K562 (cell line): Measurements from ENCODE around the gene ABL1.

ENCODE experiments used
- EP300 ChIP-seq: IDR thresholded peaks from 2 replicates; pipeline ENCODE4 v1.6.1; 2012; ENCODE audit warnings: low read length, improper control_type of control experiment
- POLR2AphosphoS2 ChIP-seq: IDR thresholded peaks from 2 replicates; pipeline ENCODE4 v1.6.1; 2012; ENCODE audit warnings: low read length, improper control_type of control experiment
- ZNF696 ChIP-seq: fragments of 250-450 bp; sonication (Bioruptor Pico); conservative IDR thresholded peaks from 2 replicates; pipeline ENCODE4 v1.4.0; 2020; ENCODE audit warnings: mild to moderate bottlenecking, moderate library complexity
- TF ChIP-seq, protein P1 (sequence below): IDR thresholded peaks from 2 replicates; pipeline ENCODE4 v1.6.1; 2016; ENCODE audit warnings: missing genetic modification characterization, missing compliant biosample characterization
- TF ChIP-seq, protein P2 (sequence below): fragments of 450-650 bp; formaldehyde crosslinking; conservative IDR thresholded peaks from 2 replicates; pipeline ENCODE4 v1.4.0; 2022; ENCODE audit warnings: mild to moderate bottlenecking, missing genetic modification characterization
- TF ChIP-seq, protein P3 (sequence below): fragments of 250-450 bp; sonication (Bioruptor Pico); IDR thresholded peaks from 2 replicates; pipeline ENCODE4 v1.8.0; 2022; ENCODE audit warnings: inconsistent platforms
- TF ChIP-seq, protein P4 (sequence below), 2 experiments: fragments of 450-650 bp; formaldehyde crosslinking in 1 of 2; IDR thresholded peaks; 2 replicates each; pipeline versions ENCODE4 v1.4.0 to v1.6.1; 2014 to 2020; ENCODE audit warnings: mild to moderate bottlenecking in 2 of 2, borderline replicate concordance in 1 of 2, low read depth in 1 of 2
- TF ChIP-seq, protein P5 (sequence below): fragments of 250-450 bp; sonication (Bioruptor Pico); IDR thresholded peaks from 2 replicates; pipeline ENCODE4 v1.5.0; 2021

GRCh38 chr9:130920762-130921299, 85.8 kb downstream of the ABL1 start:
- TF ChIP-seq, protein P1, sequence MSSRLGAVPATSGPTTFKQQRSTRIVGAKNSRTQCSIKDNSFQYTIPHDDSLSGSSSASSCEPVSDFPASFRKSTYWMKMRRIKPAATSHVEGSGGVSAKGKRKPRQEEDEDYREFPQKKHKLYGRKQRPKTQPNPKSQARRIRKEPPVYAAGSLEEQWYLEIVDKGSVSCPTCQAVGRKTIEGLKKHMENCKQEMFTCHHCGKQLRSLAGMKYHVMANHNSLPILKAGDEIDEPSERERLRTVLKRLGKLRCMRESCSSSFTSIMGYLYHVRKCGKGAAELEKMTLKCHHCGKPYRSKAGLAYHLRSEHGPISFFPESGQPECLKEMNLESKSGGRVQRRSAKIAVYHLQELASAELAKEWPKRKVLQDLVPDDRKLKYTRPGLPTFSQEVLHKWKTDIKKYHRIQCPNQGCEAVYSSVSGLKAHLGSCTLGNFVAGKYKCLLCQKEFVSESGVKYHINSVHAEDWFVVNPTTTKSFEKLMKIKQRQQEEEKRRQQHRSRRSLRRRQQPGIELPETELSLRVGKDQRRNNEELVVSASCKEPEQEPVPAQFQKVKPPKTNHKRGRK (tag): no peak
- TF ChIP-seq, protein P2, sequence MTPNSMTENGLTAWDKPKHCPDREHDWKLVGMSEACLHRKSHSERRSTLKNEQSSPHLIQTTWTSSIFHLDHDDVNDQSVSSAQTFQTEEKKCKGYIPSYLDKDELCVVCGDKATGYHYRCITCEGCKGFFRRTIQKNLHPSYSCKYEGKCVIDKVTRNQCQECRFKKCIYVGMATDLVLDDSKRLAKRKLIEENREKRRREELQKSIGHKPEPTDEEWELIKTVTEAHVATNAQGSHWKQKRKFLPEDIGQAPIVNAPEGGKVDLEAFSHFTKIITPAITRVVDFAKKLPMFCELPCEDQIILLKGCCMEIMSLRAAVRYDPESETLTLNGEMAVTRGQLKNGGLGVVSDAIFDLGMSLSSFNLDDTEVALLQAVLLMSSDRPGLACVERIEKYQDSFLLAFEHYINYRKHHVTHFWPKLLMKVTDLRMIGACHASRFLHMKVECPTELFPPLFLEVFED (CRISPR knock-in tag): no peak
- no peak for TF ChIP-seq ZNF696 (CRISPR knock-in tag)
- TF ChIP-seq, protein P3, sequence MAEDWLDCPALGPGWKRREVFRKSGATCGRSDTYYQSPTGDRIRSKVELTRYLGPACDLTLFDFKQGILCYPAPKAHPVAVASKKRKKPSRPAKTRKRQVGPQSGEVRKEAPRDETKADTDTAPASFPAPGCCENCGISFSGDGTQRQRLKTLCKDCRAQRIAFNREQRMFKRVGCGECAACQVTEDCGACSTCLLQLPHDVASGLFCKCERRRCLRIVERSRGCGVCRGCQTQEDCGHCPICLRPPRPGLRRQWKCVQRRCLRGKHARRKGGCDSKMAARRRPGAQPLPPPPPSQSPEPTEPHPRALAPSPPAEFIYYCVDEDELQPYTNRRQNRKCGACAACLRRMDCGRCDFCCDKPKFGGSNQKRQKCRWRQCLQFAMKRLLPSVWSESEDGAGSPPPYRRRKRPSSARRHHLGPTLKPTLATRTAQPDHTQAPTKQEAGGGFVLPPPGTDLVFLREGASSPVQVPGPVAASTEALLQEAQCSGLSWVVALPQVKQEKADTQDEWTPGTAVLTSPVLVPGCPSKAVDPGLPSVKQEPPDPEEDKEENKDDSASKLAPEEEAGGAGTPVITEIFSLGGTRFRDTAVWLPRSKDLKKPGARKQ (CRISPR knock-in tag): no peak
- TF ChIP-seq, protein P4, sequence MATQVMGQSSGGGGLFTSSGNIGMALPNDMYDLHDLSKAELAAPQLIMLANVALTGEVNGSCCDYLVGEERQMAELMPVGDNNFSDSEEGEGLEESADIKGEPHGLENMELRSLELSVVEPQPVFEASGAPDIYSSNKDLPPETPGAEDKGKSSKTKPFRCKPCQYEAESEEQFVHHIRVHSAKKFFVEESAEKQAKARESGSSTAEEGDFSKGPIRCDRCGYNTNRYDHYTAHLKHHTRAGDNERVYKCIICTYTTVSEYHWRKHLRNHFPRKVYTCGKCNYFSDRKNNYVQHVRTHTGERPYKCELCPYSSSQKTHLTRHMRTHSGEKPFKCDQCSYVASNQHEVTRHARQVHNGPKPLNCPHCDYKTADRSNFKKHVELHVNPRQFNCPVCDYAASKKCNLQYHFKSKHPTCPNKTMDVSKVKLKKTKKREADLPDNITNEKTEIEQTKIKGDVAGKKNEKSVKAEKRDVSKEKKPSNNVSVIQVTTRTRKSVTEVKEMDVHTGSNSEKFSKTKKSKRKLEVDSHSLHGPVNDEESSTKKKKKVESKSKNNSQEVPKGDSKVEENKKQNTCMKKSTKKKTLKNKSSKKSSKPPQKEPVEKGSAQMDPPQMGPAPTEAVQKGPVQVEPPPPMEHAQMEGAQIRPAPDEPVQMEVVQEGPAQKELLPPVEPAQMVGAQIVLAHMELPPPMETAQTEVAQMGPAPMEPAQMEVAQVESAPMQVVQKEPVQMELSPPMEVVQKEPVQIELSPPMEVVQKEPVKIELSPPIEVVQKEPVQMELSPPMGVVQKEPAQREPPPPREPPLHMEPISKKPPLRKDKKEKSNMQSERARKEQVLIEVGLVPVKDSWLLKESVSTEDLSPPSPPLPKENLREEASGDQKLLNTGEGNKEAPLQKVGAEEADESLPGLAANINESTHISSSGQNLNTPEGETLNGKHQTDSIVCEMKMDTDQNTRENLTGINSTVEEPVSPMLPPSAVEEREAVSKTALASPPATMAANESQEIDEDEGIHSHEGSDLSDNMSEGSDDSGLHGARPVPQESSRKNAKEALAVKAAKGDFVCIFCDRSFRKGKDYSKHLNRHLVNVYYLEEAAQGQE (IDR thresholded peaks at IDR 0.05; ENCODE audit: borderline replicate concordance): no peak
- TF ChIP-seq, protein P4 (CRISPR knock-in tag; IDR thresholded peaks at IDR 0.05; ENCODE audit: low read depth): no peak
- TF ChIP-seq EP300: no peak
- TF ChIP-seq, protein P5, sequence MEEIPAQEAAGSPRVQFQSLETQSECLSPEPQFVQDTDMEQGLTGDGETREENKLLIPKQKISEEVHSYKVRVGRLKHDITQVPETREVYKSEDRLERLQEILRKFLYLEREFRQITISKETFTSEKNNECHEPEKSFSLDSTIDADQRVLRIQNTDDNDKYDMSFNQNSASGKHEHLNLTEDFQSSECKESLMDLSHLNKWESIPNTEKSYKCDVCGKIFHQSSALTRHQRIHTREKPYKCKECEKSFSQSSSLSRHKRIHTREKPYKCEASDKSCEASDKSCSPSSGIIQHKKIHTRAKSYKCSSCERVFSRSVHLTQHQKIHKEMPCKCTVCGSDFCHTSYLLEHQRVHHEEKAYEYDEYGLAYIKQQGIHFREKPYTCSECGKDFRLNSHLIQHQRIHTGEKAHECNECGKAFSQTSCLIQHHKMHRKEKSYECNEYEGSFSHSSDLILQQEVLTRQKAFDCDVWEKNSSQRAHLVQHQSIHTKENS (CRISPR knock-in tag): no peak
- no peak for TF ChIP-seq POLR2AphosphoS2
